ENCODE measurements around the gene SLC22A12. TPM values are rescaled to one million over a fixed set of nuclear protein-coding genes. Genes with fewer than 3 reads are reported as not detected.

Gene SLC22A12
- total RNA-seq, 4 donors from 2014 or later = not detected

DNA sequence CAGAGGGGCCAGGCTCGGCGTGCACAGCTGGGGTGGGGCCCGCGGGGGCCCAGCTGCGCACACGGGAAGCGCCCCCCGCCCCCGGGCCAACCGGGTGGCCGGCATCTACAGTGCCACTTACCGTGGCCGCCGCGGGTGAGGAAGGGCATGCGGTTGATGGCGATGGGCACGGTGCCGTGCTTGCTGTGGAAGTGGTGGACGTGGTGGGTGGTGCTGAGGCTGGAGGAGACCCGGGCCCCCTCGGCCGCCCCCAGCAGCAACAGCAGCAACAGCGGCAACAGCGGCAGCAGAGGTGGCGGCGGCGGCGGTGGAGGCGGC lies 51.4 kb downstream of the SLC22A12 start:
- WGBS, 2 donors = 4% methylated on average over 9 to 14 of the region's 30 CpGs
- TF ChIP-seq, protein P1, sequence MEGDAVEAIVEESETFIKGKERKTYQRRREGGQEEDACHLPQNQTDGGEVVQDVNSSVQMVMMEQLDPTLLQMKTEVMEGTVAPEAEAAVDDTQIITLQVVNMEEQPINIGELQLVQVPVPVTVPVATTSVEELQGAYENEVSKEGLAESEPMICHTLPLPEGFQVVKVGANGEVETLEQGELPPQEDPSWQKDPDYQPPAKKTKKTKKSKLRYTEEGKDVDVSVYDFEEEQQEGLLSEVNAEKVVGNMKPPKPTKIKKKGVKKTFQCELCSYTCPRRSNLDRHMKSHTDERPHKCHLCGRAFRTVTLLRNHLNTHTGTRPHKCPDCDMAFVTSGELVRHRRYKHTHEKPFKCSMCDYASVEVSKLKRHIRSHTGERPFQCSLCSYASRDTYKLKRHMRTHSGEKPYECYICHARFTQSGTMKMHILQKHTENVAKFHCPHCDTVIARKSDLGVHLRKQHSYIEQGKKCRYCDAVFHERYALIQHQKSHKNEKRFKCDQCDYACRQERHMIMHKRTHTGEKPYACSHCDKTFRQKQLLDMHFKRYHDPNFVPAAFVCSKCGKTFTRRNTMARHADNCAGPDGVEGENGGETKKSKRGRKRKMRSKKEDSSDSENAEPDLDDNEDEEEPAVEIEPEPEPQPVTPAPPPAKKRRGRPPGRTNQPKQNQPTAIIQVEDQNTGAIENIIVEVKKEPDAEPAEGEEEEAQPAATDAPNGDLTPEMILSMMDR (IDR thresholded peaks at IDR 0.05) = no peak
- TF ChIP-seq POLR2A (IDR thresholded peaks at IDR 0.05) = no peak
- DNase-seq (ENCODE audit: low spot score in 2 of 2) = no peak
- no peak overlapping the region for H3K4me3 ChIP-seq (ENCODE audit: low read depth, poor library complexity, severe bottlenecking)
- intact Hi-C loops (cut with DNase I; ENCODE audit: low total_unique reads) = loop anchor here (10.0 kb wide), 1 partner anchor 268 kb away; no protein-coding TSS in a partner anchor

- 2% methylated on average over 27 to 32 of the region's 36 CpGs for WGBS, 2 donors
- no peak for TF ChIP-seq POLR2A (IDR thresholded peaks at IDR 0.05)
- TF ChIP-seq, protein P1 (IDR thresholded peaks at IDR 0.05) = no peak
- intact Hi-C loops (cut with DNase I; ENCODE audit: low total_unique reads) = loop anchor here (10.0 kb wide), 1 partner anchor 268 kb away; no protein-coding TSS in a partner anchor
- no peak for DNase-seq (ENCODE audit: low spot score in 2 of 2)
- no peak overlapping the region for H3K4me3 ChIP-seq (ENCODE audit: low read depth, poor library complexity, severe bottlenecking)
These were observed 51.8 kb downstream of the SLC22A12 start for GRCh38 chr11:64642871-64643255.

DNA sequence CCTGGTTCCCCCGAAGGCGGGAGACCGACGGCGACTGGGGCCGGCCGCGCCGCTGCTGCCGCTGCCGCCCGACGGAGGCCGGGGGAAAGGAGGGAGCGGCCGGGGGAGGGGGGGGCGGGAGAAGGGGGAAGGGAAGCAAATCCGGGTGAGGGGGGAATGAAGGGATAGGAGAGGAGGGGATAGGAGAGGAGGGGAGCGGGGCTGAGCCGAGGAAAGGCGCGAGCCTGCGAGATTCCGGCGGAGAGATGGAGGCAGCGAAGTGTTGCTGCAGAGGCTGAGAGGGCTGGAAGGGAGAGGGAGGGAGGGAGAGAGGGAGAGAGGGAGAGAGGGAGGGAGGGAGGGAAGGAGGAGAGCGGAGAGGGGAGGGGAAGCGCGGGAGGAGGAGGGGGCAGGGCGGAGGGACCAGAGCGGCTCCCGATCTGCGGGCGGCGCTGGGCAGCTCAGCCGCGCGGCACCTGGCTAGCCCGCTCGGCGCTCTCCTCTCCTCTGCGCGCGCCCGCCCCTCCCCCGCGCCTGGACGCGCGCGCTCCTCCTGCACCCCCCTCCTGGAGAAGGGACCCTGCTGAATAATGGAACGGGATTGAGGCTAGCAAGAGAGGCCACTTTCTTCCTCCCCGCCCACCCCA lies 52.3 kb downstream of the SLC22A12 start:
- no peak for DNase-seq (ENCODE audit: low spot score in 2 of 2)
- TF ChIP-seq, protein P1 (IDR thresholded peaks at IDR 0.05) = no peak
- no peak for TF ChIP-seq POLR2A (IDR thresholded peaks at IDR 0.05)
- no peak overlapping the region for H3K4me3 ChIP-seq (ENCODE audit: low read depth, poor library complexity, severe bottlenecking)
- 0 to 2% methylated on average over 33 to 50 of the region's 53 CpGs for whole genome bisulfite sequencing, 2 donors
- intact Hi-C loops (cut with DNase I; ENCODE audit: low total_unique reads) = loop anchor here (10.0 kb wide), 1 partner anchor 269 kb away; no protein-coding TSS in a partner anchor

DNA sequence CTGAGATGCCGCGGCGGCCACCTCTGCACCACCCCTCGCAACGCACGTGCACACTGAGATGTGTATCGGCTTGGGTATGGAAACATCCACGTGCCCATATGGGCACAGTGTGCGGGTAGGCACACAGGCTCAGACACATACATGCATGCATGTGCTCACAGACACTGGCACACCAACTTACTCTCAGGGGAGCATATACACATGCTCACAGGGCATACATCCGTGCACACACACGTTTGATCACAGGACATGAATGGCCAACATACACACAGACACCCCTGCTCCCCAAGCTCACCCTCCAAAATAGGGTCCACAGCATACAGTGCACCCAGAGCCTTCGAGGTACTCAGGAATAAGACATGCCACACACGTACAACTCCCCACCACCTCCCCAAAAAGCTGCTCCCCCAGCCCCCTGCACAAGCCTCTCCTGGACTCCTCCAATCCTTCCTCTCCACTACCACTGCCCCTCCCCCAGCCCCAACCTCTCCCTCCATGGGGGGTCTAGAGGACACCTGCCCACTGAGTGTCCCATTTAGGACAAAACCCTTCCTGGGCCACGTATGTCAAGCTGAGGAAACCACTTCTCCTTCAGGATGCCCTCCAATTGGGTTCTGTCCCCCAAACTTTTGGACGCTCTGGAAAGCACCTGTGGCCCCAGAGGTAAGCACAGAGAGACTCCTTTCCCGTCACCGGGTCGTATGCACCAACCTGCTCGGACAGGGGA lies 53.1 kb downstream of the SLC22A12 start:
- WGBS, 2 donors = 14 to 17% methylated on average over 13 to 18 of the region's 19 CpGs
- no peak for DNase-seq (ENCODE audit: low spot score in 2 of 2)
- intact Hi-C loops (cut with DNase I; ENCODE audit: low total_unique reads) = loop anchor here (10.0 kb wide), 1 partner anchor 269 kb away; no protein-coding TSS in a partner anchor
- TF ChIP-seq POLR2A (IDR thresholded peaks at IDR 0.05) = no peak
- TF ChIP-seq, protein P1 (IDR thresholded peaks at IDR 0.05) = no peak
- H3K4me3 ChIP-seq (ENCODE audit: low read depth, poor library complexity, severe bottlenecking) = no peak overlapping the region

DNA sequence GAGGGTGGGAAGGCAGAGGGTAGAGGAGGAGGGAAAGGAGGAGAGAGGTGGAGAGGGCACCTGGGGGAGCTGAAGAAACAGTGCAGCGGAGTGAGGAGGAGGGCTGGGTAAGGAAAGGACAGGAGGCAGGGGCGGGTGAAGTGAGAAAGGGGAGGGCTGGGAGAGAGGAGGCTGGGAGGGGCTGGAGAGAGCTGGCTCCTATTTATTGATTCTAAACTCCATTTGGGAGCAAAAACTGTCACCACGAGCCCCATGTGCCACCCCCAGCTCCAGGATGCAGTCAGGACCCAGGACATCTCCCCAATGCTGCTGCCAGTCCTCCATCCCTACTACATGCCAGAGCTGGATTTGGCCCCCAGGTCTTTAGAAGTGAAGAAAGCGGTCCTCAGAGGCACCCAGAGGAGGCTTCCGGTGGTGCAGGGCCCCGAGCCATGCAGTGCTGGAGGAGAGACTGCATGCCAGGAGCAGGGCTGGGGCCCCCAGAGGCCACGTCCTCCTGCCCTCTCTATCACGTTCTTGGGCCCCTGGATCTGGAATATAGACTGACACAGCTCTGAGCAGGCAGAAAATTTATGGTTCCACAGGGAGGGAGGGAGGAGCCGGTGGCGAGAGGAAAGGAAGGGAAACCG lies 53.7 kb downstream of the SLC22A12 start:
- DNase-seq (ENCODE audit: low spot score in 2 of 2) = peak in 1 of 2 donors; percentile 82
- WGBS, 2 donors = 24% methylated on average over 11 of the region's 11 CpGs
- H3K4me3 ChIP-seq (ENCODE audit: low read depth, poor library complexity, severe bottlenecking) = no peak overlapping the region
- TF ChIP-seq, protein P1 (IDR thresholded peaks at IDR 0.05) = no peak
- no peak for TF ChIP-seq POLR2A (IDR thresholded peaks at IDR 0.05)
- intact Hi-C loops (cut with DNase I; ENCODE audit: low total_unique reads) = loop anchor here (10.0 kb wide), 1 partner anchor 270 kb away; no protein-coding TSS in a partner anchor
